HG02870 (cell line): ENCODE data around the gene SORD.
"Not testable (repeated sequence)": the region's sequence is repeated elsewhere in the genome, so short reads cannot be mapped to it uniquely, and the experiment has no call there.

Experiments
- ATAC-seq: cut with Tn5 transposase; IDR thresholded peaks from one replicate; pipeline ENCODE4 v1.9.1; 2021; ENCODE audit warnings: mild to moderate bottlenecking, moderate library complexity; ENCODE audit not compliant: unreplicated experiment

SORD gene

GRCh38 chr15:45058690-45059675 is 36.0 kb downstream of the SORD start:
- ATAC-seq = not testable (repeated sequence)

GRCh38 chr15:45062301-45062700 is 39.3 kb downstream of the SORD start:
- ATAC-seq = not testable (repeated sequence)

- ATAC-seq = no peak
Measured at GRCh38 chr15:45064386-45064785, 41.4 kb downstream of the SORD start.

GRCh38 chr15:45069942-45070360 is 47.0 kb downstream of the SORD start:
- ATAC-seq = not testable (repeated sequence)

GRCh38 chr15:45073602-45074001 is 50.6 kb downstream of the SORD start:
- ATAC-seq = not testable (repeated sequence)

GRCh38 chr15:45075440-45076320 is 52.7 kb downstream of the SORD start:
- ATAC-seq = not testable (repeated sequence)

- ATAC-seq = not testable (repeated sequence)
Measured at GRCh38 chr15:45077391-45077790, 54.4 kb downstream of the SORD start.

- ATAC-seq = not testable (repeated sequence)
Measured at GRCh38 chr15:45079201-45079600, 56.2 kb downstream of the SORD start.

- ATAC-seq = not testable (repeated sequence)
Measured at GRCh38 chr15:45079628-45080246, 56.7 kb downstream of the SORD start.

- not testable (repeated sequence) for ATAC-seq
Measured at GRCh38 chr15:45080593-45080992, 57.6 kb downstream of the SORD start.

GRCh38 chr15:45082412-45082811 is 59.4 kb downstream of the SORD start:
- ATAC-seq = not testable (repeated sequence)

GRCh38 chr15:45083223-45083622 is 60.2 kb downstream of the SORD start:
- ATAC-seq = no peak

- ATAC-seq = no peak
Measured at GRCh38 chr15:45084163-45084562, 61.2 kb downstream of the SORD start.

- no peak for ATAC-seq
Measured at GRCh38 chr15:45087513-45087912, 64.5 kb downstream of the SORD start.

GRCh38 chr15:45088801-45089711 is 66.1 kb downstream of the SORD start:
- no peak for ATAC-seq

GRCh38 chr15:45089712-45090373 is 66.8 kb downstream of the SORD start:
- no peak for ATAC-seq

- no peak for ATAC-seq
Measured at GRCh38 chr15:45091161-45091560, 68.2 kb downstream of the SORD start.

GRCh38 chr15:45091576-45091975 is 68.6 kb downstream of the SORD start:
- no peak for ATAC-seq

GRCh38 chr15:45093013-45093412 is 70.0 kb downstream of the SORD start:
- ATAC-seq = no peak
